Kidney epithelial cell (primary cell): ENCODE results near the gene ATP5F1A. TPM values are rescaled to one million over a fixed set of nuclear protein-coding genes. Genes with fewer than 3 reads are reported as not detected.
A peak's percentile ranks its signal among the peaks of the same experiment; 100 is the strongest.
"Not testable (repeated sequence)": the region's sequence is repeated elsewhere in the genome, so short reads cannot be mapped to it uniquely, and the experiment has no call there.

Experiments used
- DNase-seq: peaks from one replicate; pipeline ENCODE4 v3.0.0-alpha.2; 2010; ENCODE audit warnings: low read depth
- H3K27me3 ChIP-seq: 2 replicates; pipeline ENCODE4 v1.6.0; 2011; ENCODE audit warnings: low read length; ENCODE audit not compliant: control insufficient read depth, insufficient read depth
- H3K36me3 ChIP-seq: 2 replicates; pipeline ENCODE4 v1.5.1; 2011; ENCODE audit warnings: low read length; ENCODE audit not compliant: control insufficient read depth, insufficient read depth
- H3K4me3 ChIP-seq: 2 replicates; pipeline ENCODE4 v1.5.1; 2011; ENCODE audit warnings: low read depth, mild to moderate bottlenecking, control low read depth, low read length
- total RNA-seq: library from RNA; depleted of rRNA; stranded (reverse); fragments of >200 nt; gene quantifications from 2 replicates; pipeline ENCODE4 v1.2.3, GENCODE V29; 2015
- TF ChIP-seq, protein P1 (sequence below): IDR thresholded peaks from 2 replicates; pipeline ENCODE4 v1.5.1; 2011; ENCODE audit warnings: mild to moderate bottlenecking, moderate library complexity, low read length, control low read depth, inconsistent platforms; ENCODE audit not compliant: insufficient read depth, poor library complexity, severe bottlenecking

The ATP5F1A gene
- total RNA-seq, 1 donor from 2014 or later = 364 TPM

DNA sequence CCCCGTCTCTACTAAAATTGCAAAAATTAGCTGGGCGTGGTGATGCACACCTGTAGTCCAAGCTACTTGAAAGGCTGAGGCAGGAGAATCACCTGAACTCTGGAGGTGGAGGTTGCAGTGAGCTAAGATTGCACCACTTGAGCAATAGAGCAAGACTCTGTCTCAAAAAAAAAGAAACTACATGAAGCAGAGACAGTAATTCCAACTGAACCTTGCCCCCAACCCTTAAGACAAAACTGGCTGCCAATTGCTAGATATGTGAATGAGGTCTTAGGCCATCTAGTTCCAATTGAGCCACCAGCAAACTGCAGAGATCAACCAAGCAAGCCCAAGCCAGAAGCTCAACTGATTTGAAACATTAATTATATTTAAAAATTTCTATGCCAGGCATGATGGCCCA, 32.0 kb upstream of the ATP5F1A start:
- H3K36me3 ChIP-seq = no peaks in the 10 kb centered on the region

DNA sequence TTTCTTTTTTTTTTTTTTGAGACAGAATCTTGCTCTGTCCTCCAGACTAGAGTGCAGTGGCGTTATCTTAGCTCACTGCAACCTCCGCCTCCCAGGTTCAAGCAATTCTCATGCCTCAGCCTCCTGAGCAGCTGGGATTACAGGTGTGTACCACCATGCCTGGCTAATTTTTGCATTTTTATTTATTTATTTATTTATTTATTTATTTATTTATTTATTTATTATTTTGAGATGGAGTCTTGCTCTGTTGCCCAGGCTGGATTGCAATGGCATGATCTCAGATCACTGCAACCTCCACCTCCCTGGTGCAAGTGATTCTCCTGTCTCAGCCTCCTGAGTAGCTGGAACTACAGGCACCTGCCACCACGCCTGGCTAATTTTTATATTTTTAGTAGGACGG, 28.5 kb upstream of the ATP5F1A start:
- H3K4me3 ChIP-seq, H3K36me3 ChIP-seq, DNase-seq, H3K27me3 ChIP-seq: not testable (repeated sequence)

More for the DNA sequence above, 32.0 kb upstream of the ATP5F1A start:
- Histone ChIP-seq H3K27me3 (no peaks in the 10 kb centered on the region), H3K4me3 (no peak overlapping the region)
- TF ChIP-seq, protein P1, sequence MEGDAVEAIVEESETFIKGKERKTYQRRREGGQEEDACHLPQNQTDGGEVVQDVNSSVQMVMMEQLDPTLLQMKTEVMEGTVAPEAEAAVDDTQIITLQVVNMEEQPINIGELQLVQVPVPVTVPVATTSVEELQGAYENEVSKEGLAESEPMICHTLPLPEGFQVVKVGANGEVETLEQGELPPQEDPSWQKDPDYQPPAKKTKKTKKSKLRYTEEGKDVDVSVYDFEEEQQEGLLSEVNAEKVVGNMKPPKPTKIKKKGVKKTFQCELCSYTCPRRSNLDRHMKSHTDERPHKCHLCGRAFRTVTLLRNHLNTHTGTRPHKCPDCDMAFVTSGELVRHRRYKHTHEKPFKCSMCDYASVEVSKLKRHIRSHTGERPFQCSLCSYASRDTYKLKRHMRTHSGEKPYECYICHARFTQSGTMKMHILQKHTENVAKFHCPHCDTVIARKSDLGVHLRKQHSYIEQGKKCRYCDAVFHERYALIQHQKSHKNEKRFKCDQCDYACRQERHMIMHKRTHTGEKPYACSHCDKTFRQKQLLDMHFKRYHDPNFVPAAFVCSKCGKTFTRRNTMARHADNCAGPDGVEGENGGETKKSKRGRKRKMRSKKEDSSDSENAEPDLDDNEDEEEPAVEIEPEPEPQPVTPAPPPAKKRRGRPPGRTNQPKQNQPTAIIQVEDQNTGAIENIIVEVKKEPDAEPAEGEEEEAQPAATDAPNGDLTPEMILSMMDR = no peak
- no peak for DNase-seq

DNA sequence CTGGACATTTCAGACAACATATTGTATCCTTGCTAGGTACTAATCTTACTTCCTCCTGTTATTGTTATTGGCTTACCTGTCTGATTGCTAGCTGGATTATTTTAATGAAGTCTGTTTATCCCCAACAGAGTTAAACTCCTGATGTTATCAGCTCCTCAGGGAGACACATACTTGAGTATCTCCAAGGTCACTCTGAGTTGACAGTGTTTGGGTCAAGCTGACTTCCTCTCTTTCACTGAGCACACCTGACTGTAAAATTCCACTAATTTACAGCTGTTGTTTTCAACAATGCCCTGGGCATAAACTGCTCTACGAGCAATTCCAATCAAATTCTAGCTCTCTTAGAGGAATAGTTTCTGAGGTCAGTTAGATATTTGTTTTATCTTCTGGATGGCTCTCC, 15.7 kb upstream of the ATP5F1A start:
- Histone ChIP-seq H3K27me3 (no peaks in the 10 kb centered on the region), H3K36me3 (no peaks in the 10 kb centered on the region), H3K4me3 (no peak overlapping the region)
- TF ChIP-seq, protein P1 = no peak
- DNase-seq = no peak

DNA sequence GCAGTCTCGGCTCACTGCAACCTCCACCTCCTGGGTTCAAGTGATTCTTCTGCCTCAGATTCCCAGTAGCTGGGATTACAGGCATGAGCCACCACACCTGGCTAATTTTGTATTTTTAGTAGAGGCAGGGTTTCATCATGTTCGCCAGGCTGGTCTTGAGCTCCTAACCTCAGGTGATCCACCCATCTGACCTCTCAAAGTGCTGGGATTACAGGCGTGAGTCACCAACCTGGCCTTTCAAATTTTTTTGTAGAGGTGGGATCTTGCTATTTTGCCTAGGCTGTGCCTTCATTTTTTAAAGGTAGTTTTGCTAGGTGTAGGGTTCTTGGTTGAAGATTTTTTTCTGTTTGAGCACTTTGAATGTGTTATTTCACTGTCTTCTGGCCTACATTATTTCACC, 12.3 kb upstream of the ATP5F1A start:
- H3K36me3 ChIP-seq = no peaks in the 10 kb centered on the region
- TF ChIP-seq, protein P1 = no peak
- DNase-seq = no peak
- no peaks in the 10 kb centered on the region for H3K27me3 ChIP-seq
- no peak overlapping the region for H3K4me3 ChIP-seq

DNA sequence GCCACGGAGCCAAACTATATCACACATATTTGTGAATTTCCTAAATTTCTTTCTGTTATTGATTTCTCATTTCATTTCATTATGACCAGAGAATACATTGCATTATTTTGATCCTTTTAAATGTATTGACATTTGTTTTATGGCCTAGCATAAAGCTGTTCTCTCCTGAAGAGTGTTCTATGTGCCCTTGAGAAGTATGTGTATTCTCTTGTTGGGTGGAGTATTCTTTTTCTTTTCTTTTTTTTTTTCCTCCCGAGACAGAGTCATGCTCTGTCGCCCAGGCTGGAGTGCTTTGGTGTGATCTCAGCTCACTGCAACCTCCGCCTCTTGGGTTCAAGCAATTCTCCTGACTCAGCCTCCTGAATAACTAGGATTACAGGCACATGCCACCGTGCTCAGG, 11.3 kb upstream of the ATP5F1A start:
- no peak for DNase-seq
- no peak overlapping the region for H3K4me3 ChIP-seq
- H3K36me3 ChIP-seq = no peaks in the 10 kb centered on the region
- TF ChIP-seq, protein P1 = no peak
- no peaks in the 10 kb centered on the region for H3K27me3 ChIP-seq

DNA sequence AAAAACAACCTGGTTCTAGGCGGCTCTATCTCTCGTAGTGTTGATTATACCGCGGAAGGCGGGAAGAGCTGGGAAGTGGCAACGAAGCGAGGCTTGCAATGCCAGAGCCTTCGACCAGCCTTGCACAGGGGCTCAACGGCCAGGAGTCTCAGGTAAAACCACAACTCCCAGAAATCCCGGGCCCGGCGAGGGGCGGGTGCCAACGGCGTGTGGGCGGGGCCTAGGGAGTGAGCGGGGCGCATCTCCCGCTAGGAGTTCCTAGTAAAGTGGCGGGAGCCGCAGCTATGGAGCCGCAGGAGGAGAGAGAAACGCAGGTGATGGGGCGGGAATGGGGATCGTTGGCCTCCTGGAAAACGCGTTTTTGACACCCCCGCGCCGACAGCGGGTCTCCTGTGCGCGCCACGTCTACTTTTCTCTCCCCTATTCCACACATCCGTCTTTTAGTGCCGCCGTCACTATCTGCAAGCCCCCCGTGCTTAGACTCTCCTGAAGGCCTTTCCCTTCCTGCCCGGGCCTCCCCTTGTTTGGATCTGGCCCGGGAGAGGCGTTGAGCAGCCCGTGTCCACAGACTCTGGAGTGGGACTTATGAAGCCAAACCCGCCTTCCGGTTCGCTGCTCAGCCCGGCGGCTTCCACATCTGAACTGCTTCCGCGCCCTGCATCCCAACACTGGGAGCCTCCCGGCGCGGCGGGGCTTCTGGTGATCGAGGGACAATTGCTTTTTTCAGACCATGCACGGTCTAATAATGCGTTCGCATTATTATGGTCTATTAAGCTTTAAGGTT, 6.2 kb upstream of the ATP5F1A start, which contains the start of gene HAUS1:
Gene HAUS1, plus strand, starts transcription at position 258 of the 784 bp plus-strand sequence. Its CDS starts 27 bp downstream, at position 285.
- Histone ChIP-seq H3K27me3 (no peaks in the 10 kb centered on the region), H3K4me3 (peak within 1 kb of the TSS; percentile 96), H3K36me3 (no peaks in the 10 kb centered on the region)
- TF ChIP-seq, protein P1 = no peak
- peak; percentile 41 for DNase-seq
